GM18505 (cell line): ENCODE results near the gene PPP2R2C.

Source experiments
- ATAC-seq: cut with Tn5 transposase; IDR thresholded peaks from one replicate; pipeline ENCODE4 v1.9.1; 2021; ENCODE audit not compliant: unreplicated experiment
- POLR2A ChIP-seq: IDR thresholded peaks from 4 replicates; pipeline ENCODE4 v1.6.1; 2011; ENCODE audit warnings: borderline replicate concordance; ENCODE audit not compliant: insufficient read depth, insufficient read length; ENCODE audit errors: extremely low read depth

Gene PPP2R2C

GRCh38 chr4:6338175-6338950 is 134.1 kb downstream of the PPP2R2C start:
- no peak for ATAC-seq
- no peak for TF ChIP-seq POLR2A

GRCh38 chr4:6337331-6337935 is 135.0 kb downstream of the PPP2R2C start:
- no peak for TF ChIP-seq POLR2A
- ATAC-seq: no peak

GRCh38 chr4:6336166-6336565 is 136.2 kb downstream of the PPP2R2C start:
- no peak for TF ChIP-seq POLR2A
- ATAC-seq: no peak

- no peak for ATAC-seq
- no peak for TF ChIP-seq POLR2A
Observed at GRCh38 chr4:6335040-6335590, 137.3 kb downstream of the PPP2R2C start.

- TF ChIP-seq POLR2A: no peak
- no peak for ATAC-seq
Observed at GRCh38 chr4:6334203-6334887, 138.1 kb downstream of the PPP2R2C start.

- no peak for TF ChIP-seq POLR2A
- ATAC-seq: no peak
Observed at GRCh38 chr4:6333301-6334202, 138.9 kb downstream of the PPP2R2C start.

- no peak for TF ChIP-seq POLR2A
- no peak for ATAC-seq
Observed at GRCh38 chr4:6332669-6333050, 139.8 kb downstream of the PPP2R2C start.

- TF ChIP-seq POLR2A: no peak
- no peak for ATAC-seq
Observed at GRCh38 chr4:6332042-6332668, 140.3 kb downstream of the PPP2R2C start.

- TF ChIP-seq POLR2A: no peak
- ATAC-seq: no peak
Observed at GRCh38 chr4:6331468-6331867, 140.9 kb downstream of the PPP2R2C start.

GRCh38 chr4:6331018-6331417 is 141.4 kb downstream of the PPP2R2C start:
- ATAC-seq: no peak
- no peak for TF ChIP-seq POLR2A

- no peak for TF ChIP-seq POLR2A
- ATAC-seq: no peak
Observed at GRCh38 chr4:6330384-6330767, 142.0 kb downstream of the PPP2R2C start.
